ENCODE results near the gene PXYLP1. TPM values are rescaled to one million over a fixed set of nuclear protein-coding genes. Genes with fewer than 3 reads are reported as not detected.

PXYLP1 gene
- total and polyA plus RNA-seq, 10 of the 15 experiments (the other 5 are each of a cell fraction or from before 2014, with no cell fraction given), result 0.06 to 1.7 (median 0.35) TPM

DNA sequence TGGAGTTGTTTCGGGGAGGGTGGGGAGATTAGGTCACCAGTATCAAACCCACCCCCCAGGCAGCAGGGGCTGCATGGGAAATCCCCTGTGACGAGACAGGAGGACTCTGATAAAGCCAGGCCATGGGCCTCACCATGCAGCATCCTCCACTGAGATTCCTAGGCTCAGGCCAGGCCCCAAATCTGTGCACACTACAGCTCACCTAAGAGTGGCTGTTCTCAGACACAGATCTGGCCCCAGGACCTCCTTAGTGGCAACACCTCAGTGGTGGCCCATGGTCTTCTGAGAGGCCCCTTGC, 29.0 kb downstream of the PXYLP1 start:
- intact Hi-C loops (cut with micrococcal nuclease; ENCODE audit: unreplicated experiment), result no loop called here
- SMC1A ChIA-PET (ENCODE audit: uncharacterized antibody, unreplicated experiment), result no interaction called here

GRCh38 chr3:141261472-141262307, 30.1 kb downstream of the PXYLP1 start:
- BruUV-seq (replicated peaks), result no TSS peak
- no peaks in the 10 kb centered on the region for H4K20me1 ChIP-seq (ENCODE audit: control insufficient read depth, insufficient read depth)
- WGBS (ENCODE audit: insufficient coverage, insufficient replicate concordance, low lambda C conversion rate, missing lambda C conversion rate), result 34% methylated on average over 8 of the region's 8 CpGs
- no peaks in the 10 kb centered on the region for H3K36me3 ChIP-seq (ENCODE audit: control insufficient read depth in 2 of 2, insufficient read depth in 2 of 2, low read length in 1 of 2)
- in situ Hi-C loops (cut with MboI) (no loop called here), intact Hi-C loops (cut with micrococcal nuclease; ENCODE audit: unreplicated experiment) (no loop called here)
- H3K4me3 ChIP-seq, result no peak overlapping the region
- no peaks in the 10 kb centered on the region for H3K27me3 ChIP-seq (replicated peaks in 1 of 2; ENCODE audit: control insufficient read depth in 2 of 2, insufficient read depth in 2 of 2, low read length in 1 of 2)
- H3K79me2 ChIP-seq (ENCODE audit: control insufficient read depth, insufficient read depth, low read length), result no peaks in the 10 kb centered on the region
- CTCF ChIA-PET, result no interaction called here
- H3K9ac ChIP-seq (ENCODE audit: control insufficient read depth, insufficient read depth, low read length), result no peak overlapping the region
- H3K27ac ChIP-seq (ENCODE audit: control insufficient read depth, insufficient read depth), result no peak overlapping the region
- H3K4me2 ChIP-seq (ENCODE audit: control insufficient read depth, insufficient read depth), result no peak overlapping the region
- RAD21 ChIA-PET (ENCODE audit: unreplicated experiment), result no interaction called here
- POLR2A ChIA-PET, result no interaction called here
- no peaks in the 10 kb centered on the region for H3K4me1 ChIP-seq (ENCODE audit: control insufficient read depth, insufficient read depth, low read length)
- SMC1A ChIA-PET (ENCODE audit: uncharacterized antibody, unreplicated experiment), result no interaction called here
- FAIRE-seq (no peak), ATAC-seq (no peak), DNase-seq (ENCODE audit: low read depth, low spot score) (no peak)
- H2AFZ ChIP-seq (ENCODE audit: control insufficient read depth, low read depth, low read length), result no peak overlapping the region
- H3K9me3 ChIP-seq (replicated peaks; ENCODE audit: control insufficient read depth, insufficient read depth, low read length), result no peaks in the 10 kb centered on the region
- TF ChIP-seq ZNF207 (IDR thresholded peaks at IDR 0.05; ENCODE audit: borderline replicate concordance) (no peak), FOXK2 (IDR thresholded peaks at IDR 0.05) (no peak), SMAD1 (IDR thresholded peaks at IDR 0.05; ENCODE audit: low read depth, partially characterized antibody) (no peak), NFYB (IDR thresholded peaks at IDR 0.05; ENCODE audit: insufficient read depth, low read depth, low read length) (no peak), NFXL1 (IDR thresholded peaks at IDR 0.05; ENCODE audit: borderline replicate concordance) (no peak), USF2 (IDR thresholded peaks at IDR 0.05; ENCODE audit: borderline replicate concordance, low read depth, low read length) (no peak), TCF12 (IDR thresholded peaks at IDR 0.05; ENCODE audit: low read depth, low read length) (no peak), EED (IDR thresholded peaks at IDR 0.05; ENCODE audit: low read depth) (no peak), RAD21 (IDR thresholded peaks at IDR 0.05; ENCODE audit: insufficient read depth, low read depth, low read length) (no peak), WRNIP1 (IDR thresholded peaks at IDR 0.05; ENCODE audit: borderline replicate concordance, low read depth, low read length) (no peak), ETV6 (conservative IDR thresholded peaks at IDR 0.05 in 1 of 2, IDR thresholded peaks at IDR 0.05 in 1 of 2; ENCODE audit: borderline replicate concordance in 1 of 2, low read depth in 1 of 2) (no peak), GATAD2B (conservative IDR thresholded peaks at IDR 0.05; ENCODE audit: low read depth) (no peak), SREBF2 (IDR thresholded peaks at IDR 0.05; ENCODE audit: low read length) (no peak)
- TF ChIP-seq, protein P1, sequence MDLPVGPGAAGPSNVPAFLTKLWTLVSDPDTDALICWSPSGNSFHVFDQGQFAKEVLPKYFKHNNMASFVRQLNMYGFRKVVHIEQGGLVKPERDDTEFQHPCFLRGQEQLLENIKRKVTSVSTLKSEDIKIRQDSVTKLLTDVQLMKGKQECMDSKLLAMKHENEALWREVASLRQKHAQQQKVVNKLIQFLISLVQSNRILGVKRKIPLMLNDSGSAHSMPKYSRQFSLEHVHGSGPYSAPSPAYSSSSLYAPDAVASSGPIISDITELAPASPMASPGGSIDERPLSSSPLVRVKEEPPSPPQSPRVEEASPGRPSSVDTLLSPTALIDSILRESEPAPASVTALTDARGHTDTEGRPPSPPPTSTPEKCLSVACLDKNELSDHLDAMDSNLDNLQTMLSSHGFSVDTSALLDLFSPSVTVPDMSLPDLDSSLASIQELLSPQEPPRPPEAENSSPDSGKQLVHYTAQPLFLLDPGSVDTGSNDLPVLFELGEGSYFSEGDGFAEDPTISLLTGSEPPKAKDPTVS (IDR thresholded peaks at IDR 0.05; ENCODE audit: low read depth, low read length), result no peak

More for the DNA sequence above, 29.0 kb downstream of the PXYLP1 start:
- no peak overlapping the region for H3K27ac ChIP-seq (ENCODE audit: control insufficient read depth, insufficient read depth)
- no peaks in the 10 kb centered on the region for H3K27me3 ChIP-seq (replicated peaks in 1 of 2; ENCODE audit: control insufficient read depth in 2 of 2, insufficient read depth in 2 of 2, low read length in 1 of 2)
- in situ Hi-C loops (cut with MboI), result no loop called here
- no peaks in the 10 kb centered on the region for H3K36me3 ChIP-seq (ENCODE audit: control insufficient read depth in 2 of 2, insufficient read depth in 2 of 2, low read length in 1 of 2)
- ChIA-PET POLR2A (no interaction called here), RAD21 (ENCODE audit: unreplicated experiment) (no interaction called here), CTCF (no interaction called here)
- 18% methylated on average over 2 of the region's 2 CpGs for WGBS (ENCODE audit: insufficient coverage, insufficient replicate concordance, low lambda C conversion rate, missing lambda C conversion rate)
- FAIRE-seq, result no peak
- H2AFZ ChIP-seq (ENCODE audit: control insufficient read depth, low read depth, low read length), result no peak overlapping the region
- no peak overlapping the region for H3K4me2 ChIP-seq (ENCODE audit: control insufficient read depth, insufficient read depth)
- H3K9ac ChIP-seq (ENCODE audit: control insufficient read depth, insufficient read depth, low read length), result no peak overlapping the region
- ATAC-seq, result no peak
- BruUV-seq (replicated peaks), result no TSS peak
- TF ChIP-seq IRF4 (IDR thresholded peaks at IDR 0.05; ENCODE audit: low read depth, low read length) (no peak), MXI1 (IDR thresholded peaks at IDR 0.05; ENCODE audit: low read depth, low read length) (no peak), IKZF2 (IDR thresholded peaks at IDR 0.05) (no peak), CHD4 (IDR thresholded peaks at IDR 0.05) (no peak), ZNF384 (IDR thresholded peaks at IDR 0.05; ENCODE audit: borderline replicate concordance, low read depth, low read length) (no peak), RAD51 (IDR thresholded peaks at IDR 0.05) (no peak), MEF2A (IDR thresholded peaks at IDR 0.05; ENCODE audit: insufficient read depth, low read depth, low read length) (no peak)
- no peaks in the 10 kb centered on the region for H3K4me1 ChIP-seq (ENCODE audit: control insufficient read depth, insufficient read depth, low read length)
- H3K79me2 ChIP-seq (ENCODE audit: control insufficient read depth, insufficient read depth, low read length), result no peaks in the 10 kb centered on the region
- H4K20me1 ChIP-seq (ENCODE audit: control insufficient read depth, insufficient read depth), result no peaks in the 10 kb centered on the region
- no peak for DNase-seq (ENCODE audit: low read depth, low spot score)
- no peaks in the 10 kb centered on the region for H3K9me3 ChIP-seq (replicated peaks; ENCODE audit: control insufficient read depth, insufficient read depth, low read length)
- no peak overlapping the region for H3K4me3 ChIP-seq

Data from GM12878 (cell line).